ENCODE data around the gene NUDT15. TPM values are rescaled to one million over a fixed set of nuclear protein-coding genes. Genes with fewer than 3 reads are reported as not detected.

Gene NUDT15
- polyA plus RNA-seq, 3 donors, result 5.1 to 13.3 (median 12.6) TPM

DNA sequence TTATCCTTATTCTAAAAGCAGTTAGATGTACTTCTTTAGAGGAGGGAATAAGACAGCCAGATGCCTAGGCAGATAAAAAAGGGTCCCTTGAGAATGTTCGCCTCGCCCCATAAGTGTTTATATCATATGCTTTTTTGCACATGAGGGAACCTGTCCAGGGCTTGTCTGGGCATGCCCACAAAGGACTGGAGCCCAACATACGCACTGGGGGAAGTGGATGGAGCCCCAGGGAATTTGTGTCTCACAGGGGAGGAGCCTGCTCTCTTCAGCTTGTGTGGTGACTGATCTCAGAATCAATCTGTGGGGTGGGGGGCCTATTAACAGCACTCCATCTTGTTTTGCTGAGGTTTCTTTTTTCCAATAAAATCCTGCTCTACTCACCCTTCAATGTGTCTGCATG is 34.8 kb downstream of the NUDT15 start:
- H3K4me2 ChIP-seq (replicated peaks; ENCODE audit: extremely low read depth, low read length, poor library complexity, severe bottlenecking), result no peak overlapping the region
- no peak for DNase-seq
- H3K36me3 Mint-ChIP-seq, result peaks cover 89 to 99% of the 10 kb centered on the region in 2 donors
- H2AFZ ChIP-seq (ENCODE audit: insufficient read depth, low read depth, low read length, poor library complexity, severe bottlenecking), result no peak overlapping the region
- no peaks in the 10 kb centered on the region for H3K79me2 ChIP-seq (ENCODE audit: insufficient read depth, low read length)
- no peaks in the 10 kb centered on the region for H3K4me1 ChIP-seq (ENCODE audit: control insufficient read depth in 1 of 2, insufficient read depth in 2 of 2, low read length in 2 of 2)
- H3K9ac ChIP-seq (ENCODE audit: insufficient read depth, low read length, poor library complexity, severe bottlenecking), result no peak overlapping the region
- TF ChIP-seq CTCF (IDR thresholded peaks at IDR 0.05), result no peak
- peaks cover 42 to 65% (median 60%) of the 10 kb centered on the region in 7 donors for H3K9me3 Mint-ChIP-seq
- peaks cover 37 to 74% of the 10 kb centered on the region in 2 donors for H3K9me3 ChIP-seq (replicated peaks in 1 of 2; ENCODE audit: control insufficient read depth in 1 of 2, insufficient read depth in 1 of 2, low read length in 2 of 2)
- no peak overlapping the region for H3K27ac Mint-ChIP-seq
- H3K27me3 Mint-ChIP-seq (ENCODE audit: low read depth in 3 of 3), result no peaks in the 10 kb centered on the region
- no peaks in the 10 kb centered on the region for H3K27me3 ChIP-seq (ENCODE audit: control insufficient read depth in 2 of 2, insufficient read depth in 2 of 2, low read length in 2 of 2)
- intact Hi-C loops (cut with micrococcal nuclease), result no loop called here
- no peaks in the 10 kb centered on the region for H4K20me1 ChIP-seq (ENCODE audit: insufficient read depth, low read length)
- no peak overlapping the region for H3K27ac ChIP-seq (ENCODE audit: low read depth in 1 of 2, low read length in 2 of 2)
- no peaks in the 10 kb centered on the region for H3K4me1 Mint-ChIP-seq
- peaks cover 87 to 100% of the 10 kb centered on the region in 2 donors for H3K36me3 ChIP-seq (replicated peaks in 1 of 2; ENCODE audit: control insufficient read depth in 1 of 2, insufficient read depth in 2 of 2, low read length in 2 of 2)
- H3K4me3 ChIP-seq (replicated peaks in 1 of 3; ENCODE audit: low read depth in 2 of 3, low read length in 3 of 3), result no peak overlapping the region
- 96% methylated on average over 2 of the region's 3 CpGs for WGBS (ENCODE audit: insufficient coverage)
- no peak overlapping the region for H3K4me3 Mint-ChIP-seq

GRCh38 chr13:48072787-48073186 is 35.3 kb downstream of the NUDT15 start:
- Histone ChIP-seq H3K36me3 (replicated peaks in 1 of 2; ENCODE audit: control insufficient read depth in 1 of 2, insufficient read depth in 2 of 2, low read length in 2 of 2) (peaks cover 86 to 99% of the 10 kb centered on the region in 2 donors), H3K4me3 (replicated peaks in 1 of 3; ENCODE audit: low read depth in 2 of 3, low read length in 3 of 3) (no peak overlapping the region)

More at GRCh38 chr13:48072787-48073186, 35.3 kb downstream of the NUDT15 start:
- H3K27ac ChIP-seq (ENCODE audit: low read depth in 1 of 2, low read length in 2 of 2), result no peak overlapping the region
- no peak overlapping the region for H3K4me2 ChIP-seq (replicated peaks; ENCODE audit: extremely low read depth, low read length, poor library complexity, severe bottlenecking)
- Mint-ChIP-seq H3K4me1 (no peaks in the 10 kb centered on the region), H3K36me3 (peaks cover 88 to 97% of the 10 kb centered on the region in 2 donors), H3K27me3 (ENCODE audit: low read depth in 3 of 3) (no peaks in the 10 kb centered on the region), H3K9me3 (peaks cover 42 to 64% (median 57%) of the 10 kb centered on the region in 7 donors), H3K27ac (no peak overlapping the region), H3K4me3 (no peak overlapping the region)
- no peak overlapping the region for H3K9ac ChIP-seq (ENCODE audit: insufficient read depth, low read length, poor library complexity, severe bottlenecking)
- H3K79me2 ChIP-seq (ENCODE audit: insufficient read depth, low read length), result no peaks in the 10 kb centered on the region
- no peaks in the 10 kb centered on the region for H3K4me1 ChIP-seq (ENCODE audit: control insufficient read depth in 1 of 2, insufficient read depth in 2 of 2, low read length in 2 of 2)
- 92% methylated on average over 2 of the region's 2 CpGs for WGBS (ENCODE audit: insufficient coverage)
- DNase-seq, result no peak
- intact Hi-C loops (cut with micrococcal nuclease), result no loop called here
- H4K20me1 ChIP-seq (ENCODE audit: insufficient read depth, low read length), result no peaks in the 10 kb centered on the region
- peaks cover 37 to 74% of the 10 kb centered on the region in 2 donors for H3K9me3 ChIP-seq (replicated peaks in 1 of 2; ENCODE audit: control insufficient read depth in 1 of 2, insufficient read depth in 1 of 2, low read length in 2 of 2)
- no peak for TF ChIP-seq CTCF (IDR thresholded peaks at IDR 0.05)
- H3K27me3 ChIP-seq (ENCODE audit: control insufficient read depth in 2 of 2, insufficient read depth in 2 of 2, low read length in 2 of 2), result no peaks in the 10 kb centered on the region
- H2AFZ ChIP-seq (ENCODE audit: insufficient read depth, low read depth, low read length, poor library complexity, severe bottlenecking), result no peak overlapping the region
